IMR-90 (cell line): ENCODE measurements around the gene DNAH8.

ENCODE experiments used
- BHLHE40 ChIP-seq: fragments of 150-350 bp; IDR thresholded peaks from 2 replicates; pipeline ENCODE4 v1.6.1; 2016; ENCODE audit warnings: mild to moderate bottlenecking, low read depth, low read length
- CEBPB ChIP-seq: IDR thresholded peaks from 2 replicates; pipeline ENCODE4 v1.6.1; 2012; ENCODE audit warnings: low read depth, low read length, improper control_type of control experiment
- CTCF ChIP-seq: conservative IDR thresholded peaks from 2 replicates; pipeline ENCODE4 v1.5.1; 2012; ENCODE audit warnings: mild to moderate bottlenecking, low read depth, low read length, improper control_type of control experiment
- FOS ChIP-seq: fragments of 150-350 bp; IDR thresholded peaks from 2 replicates; pipeline ENCODE4 v1.6.1; 2016; ENCODE audit warnings: low read depth, low read length
- MAZ ChIP-seq: IDR thresholded peaks from 2 replicates; pipeline ENCODE4 v1.6.1; 2012; ENCODE audit warnings: low read depth, mild to moderate bottlenecking, low read length, improper control_type of control experiment, moderate library complexity, borderline replicate concordance
- NFE2L2 ChIP-seq: fragments of 150-350 bp; IDR thresholded peaks from 2 replicates; pipeline ENCODE4 v1.6.1; 2016; ENCODE audit warnings: low read depth, mild to moderate bottlenecking, low read length
- POLR2A ChIP-seq: IDR thresholded peaks from 2 replicates; pipeline ENCODE4 v1.6.1; 2012; ENCODE audit warnings: mild to moderate bottlenecking, low read depth, low read length
- RAD21 ChIP-seq: IDR thresholded peaks from 2 replicates; pipeline ENCODE4 v1.6.1; 2012; ENCODE audit warnings: low read length, improper control_type of control experiment
- RFX5 ChIP-seq: IDR thresholded peaks from 2 replicates; pipeline ENCODE4 v1.8.0; 2012; ENCODE audit warnings: low read depth, mild to moderate bottlenecking, low read length, moderate library complexity
- SMC3 ChIP-seq: fragments of 150-350 bp; IDR thresholded peaks from 2 replicates; pipeline ENCODE4 v1.6.1; 2016; ENCODE audit warnings: low read depth, mild to moderate bottlenecking, antibody characterized with exemption, low read length, moderate library complexity

- no peak for TF ChIP-seq CTCF
- no peak for TF ChIP-seq NFE2L2
- no peak for TF ChIP-seq CEBPB
- TF ChIP-seq BHLHE40 = no peak
- no peak for TF ChIP-seq SMC3
- no peak for TF ChIP-seq POLR2A
- TF ChIP-seq RFX5 = no peak
- no peak for TF ChIP-seq FOS
- TF ChIP-seq RAD21 = no peak
- no peak for TF ChIP-seq MAZ
Measured at GRCh38 chr6:38679668-38680067, 35.4 kb upstream of the DNAH8 start.
